ENCODE data around the gene AP2B1.

The AP2B1 gene

GRCh38 chr17:35731917-35732805 lies 145.0 kb downstream of the AP2B1 start:
- DNase-seq: no peak

- DNase-seq: no peak
These were observed 145.6 kb downstream of the AP2B1 start for GRCh38 chr17:35732806-35733136.

GRCh38 chr17:35733366-35733765 lies 146.2 kb downstream of the AP2B1 start:
- no peak for DNase-seq

- DNase-seq: no peak
These were observed 147.3 kb downstream of the AP2B1 start for GRCh38 chr17:35734396-35734795.

GRCh38 chr17:35735036-35735805 lies 148.1 kb downstream of the AP2B1 start:
- no peak for DNase-seq

GRCh38 chr17:35736236-35736635 lies 149.1 kb downstream of the AP2B1 start:
- DNase-seq: no peak

- no peak for DNase-seq
These were observed 151.5 kb downstream of the AP2B1 start for GRCh38 chr17:35738519-35739133.

- no peak for DNase-seq
These were observed 153.1 kb downstream of the AP2B1 start for GRCh38 chr17:35740216-35740615.

GRCh38 chr17:35740997-35741931 lies 154.1 kb downstream of the AP2B1 start:
- DNase-seq: no peak

GRCh38 chr17:35742496-35742895 lies 155.4 kb downstream of the AP2B1 start:
- DNase-seq: no peak

GRCh38 chr17:35742896-35743477 lies 155.9 kb downstream of the AP2B1 start:
- no peak for DNase-seq

GRCh38 chr17:35743626-35744328 lies 156.7 kb downstream of the AP2B1 start:
- no peak for DNase-seq

GRCh38 chr17:35744830-35745229 lies 157.7 kb downstream of the AP2B1 start:
- DNase-seq: no peak

GRCh38 chr17:35745246-35745645 lies 158.1 kb downstream of the AP2B1 start:
- DNase-seq: no peak

- DNase-seq: no peak
These were observed 158.7 kb downstream of the AP2B1 start for GRCh38 chr17:35745749-35746320.

GRCh38 chr17:35747540-35748017 lies 160.5 kb downstream of the AP2B1 start:
- DNase-seq: no peak

- DNase-seq: no peak
These were observed 161.3 kb downstream of the AP2B1 start for GRCh38 chr17:35748341-35748841.

- no peak for DNase-seq
These were observed 161.9 kb downstream of the AP2B1 start for GRCh38 chr17:35748979-35749378.

GRCh38 chr17:35749560-35750412 lies 162.7 kb downstream of the AP2B1 start:
- no peak for DNase-seq
